ENCODE results near the gene OR1D2.
"Not testable (repeated sequence)": the region's sequence is repeated elsewhere in the genome, so short reads cannot be mapped to it uniquely, and the experiment has no call there.

OR1D2 gene, protein sequence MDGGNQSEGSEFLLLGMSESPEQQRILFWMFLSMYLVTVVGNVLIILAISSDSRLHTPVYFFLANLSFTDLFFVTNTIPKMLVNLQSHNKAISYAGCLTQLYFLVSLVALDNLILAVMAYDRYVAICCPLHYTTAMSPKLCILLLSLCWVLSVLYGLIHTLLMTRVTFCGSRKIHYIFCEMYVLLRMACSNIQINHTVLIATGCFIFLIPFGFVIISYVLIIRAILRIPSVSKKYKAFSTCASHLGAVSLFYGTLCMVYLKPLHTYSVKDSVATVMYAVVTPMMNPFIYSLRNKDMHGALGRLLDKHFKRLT

DNA sequence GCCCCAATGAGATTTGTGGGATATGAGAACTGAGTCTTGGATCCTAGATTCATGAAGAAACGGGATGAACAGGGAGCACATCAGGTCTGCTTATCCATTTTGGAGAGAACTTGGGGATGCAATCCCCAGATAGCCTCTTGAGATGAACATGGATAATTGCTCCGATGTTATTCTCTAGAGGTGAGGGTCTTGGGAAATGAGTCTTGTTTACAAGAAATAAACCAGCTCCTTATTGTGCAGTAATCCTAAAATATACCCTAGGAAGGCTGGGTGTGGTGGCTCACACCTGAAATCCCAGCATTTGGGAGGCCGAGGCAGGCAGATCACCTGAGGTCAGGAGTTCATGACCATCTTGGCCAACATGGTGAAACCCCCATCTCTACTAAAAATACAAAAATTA, at the start of gene OR1D2:
Gene OR1D2 (minus strand): TSS at position 101 of the 400 bp plus-strand sequence. CDS start 11,426 bp downstream, outside the sequence.
- DNase-seq (ENCODE audit: low read depth) = no peak

DNA sequence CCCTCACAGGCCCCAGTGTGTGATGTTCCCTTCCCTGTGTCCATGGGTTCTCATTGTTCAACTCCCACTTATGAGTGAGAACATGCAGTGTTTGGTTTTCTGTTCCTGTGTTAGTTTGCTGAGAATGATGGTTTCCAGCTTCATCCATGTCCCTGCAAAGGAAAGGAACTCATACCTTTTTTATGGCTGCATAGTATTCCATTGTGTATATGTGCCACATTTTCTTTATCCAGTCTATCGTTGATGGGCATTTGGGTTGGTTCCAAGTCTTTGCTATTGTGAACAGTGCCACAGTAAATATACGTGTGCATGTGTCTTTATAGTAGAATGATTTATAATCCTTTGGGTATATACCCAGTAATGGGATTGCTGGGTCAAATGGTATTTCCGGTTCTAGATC, 33.3 kb upstream of the OR1D2 start:
- DNase-seq (ENCODE audit: low read depth) = not testable (repeated sequence)

DNA sequence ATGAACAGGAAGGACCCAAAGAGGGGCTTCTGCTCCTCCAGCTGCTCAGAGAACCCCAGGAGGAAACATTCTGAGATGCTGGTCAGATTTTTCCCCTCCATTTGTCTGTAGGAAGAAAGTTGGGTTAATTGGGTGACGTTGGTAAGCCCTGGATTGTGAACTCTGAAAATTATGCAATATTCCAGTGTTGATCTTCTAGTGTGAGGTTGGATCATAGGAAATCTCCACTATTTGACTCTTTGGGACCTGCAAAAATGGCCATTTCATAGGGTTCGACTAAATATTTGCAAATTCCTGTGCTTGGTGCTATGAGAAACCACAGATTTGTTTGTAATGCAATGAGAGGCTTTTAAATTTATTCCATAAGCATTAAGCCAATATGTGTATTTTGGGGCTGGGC, 23.2 kb upstream of the OR1D2 start, which contains the start of gene OR1G1:
Gene OR1G1 (minus strand): TSS at position 101 of the 400 bp plus-strand sequence. CDS start 0 bp downstream, at position 101.
- no peak for DNase-seq (ENCODE audit: low read depth)

DNA sequence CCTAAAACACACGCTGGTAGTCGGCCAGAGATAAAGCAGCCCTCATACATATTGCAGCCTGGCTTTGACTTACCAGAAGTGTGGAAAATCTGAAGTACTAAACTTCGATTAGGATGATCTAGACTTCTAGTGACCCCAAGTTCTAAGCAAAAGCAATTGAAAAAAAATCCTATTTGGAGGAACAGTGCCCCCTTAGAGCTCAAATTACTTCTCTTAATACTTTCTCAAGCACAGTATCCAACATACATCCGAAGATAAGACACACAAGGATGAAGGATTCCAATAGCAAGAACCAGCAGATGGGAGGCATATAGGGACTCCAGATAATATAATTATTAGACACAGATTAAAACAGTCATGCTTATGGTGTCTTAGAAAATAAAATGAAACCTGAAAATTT, 30.4 kb downstream of the OR1D2 start:
- not testable (repeated sequence) for DNase-seq (ENCODE audit: low read depth)

DNA sequence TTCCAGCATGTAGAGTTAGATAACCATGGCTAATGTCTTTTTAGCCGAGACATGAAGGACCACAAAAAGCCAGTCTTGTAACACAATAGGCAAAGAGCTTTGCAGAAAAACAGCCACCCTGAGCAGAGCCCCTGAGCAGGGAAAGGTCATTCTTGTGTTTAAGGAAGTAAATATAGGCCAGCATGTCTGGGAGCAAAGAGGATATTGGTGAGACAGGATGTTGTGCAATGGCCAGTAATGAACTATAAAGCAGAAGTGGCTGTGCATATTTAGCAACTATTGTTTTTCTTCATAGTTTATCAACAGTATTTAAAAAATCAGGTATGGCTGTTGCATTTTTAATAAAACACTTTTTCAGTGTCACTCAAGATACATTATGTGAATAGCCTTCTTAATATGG, 39.0 kb downstream of the OR1D2 start:
- not testable (repeated sequence) for DNase-seq (ENCODE audit: low read depth)

DNA sequence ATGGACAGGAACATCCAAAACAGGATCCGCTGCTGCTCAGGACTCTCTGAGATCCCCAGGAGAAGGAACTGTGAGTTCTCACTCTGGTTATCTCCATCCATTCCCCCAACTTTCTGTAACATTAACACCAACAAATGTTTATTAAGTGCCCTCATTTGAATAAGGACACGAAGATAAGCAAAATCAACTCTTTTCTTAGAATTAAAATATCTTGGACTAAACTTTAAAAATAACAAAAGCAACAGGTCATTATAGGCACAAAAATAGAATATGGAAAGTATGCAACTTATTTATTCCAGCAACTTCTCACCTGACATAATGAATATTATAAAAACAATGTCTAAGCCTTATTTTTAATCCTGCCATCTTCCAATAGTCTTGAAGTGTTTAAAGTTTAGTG, 40.7 kb downstream of the OR1D2 start, which contains the start of gene OR1D5:
Gene OR1D5 (minus strand): TSS at position 101 of the 400 bp plus-strand sequence. CDS start 0 bp downstream, at position 101.
- DNase-seq (ENCODE audit: low read depth) = not testable (repeated sequence)

DNA sequence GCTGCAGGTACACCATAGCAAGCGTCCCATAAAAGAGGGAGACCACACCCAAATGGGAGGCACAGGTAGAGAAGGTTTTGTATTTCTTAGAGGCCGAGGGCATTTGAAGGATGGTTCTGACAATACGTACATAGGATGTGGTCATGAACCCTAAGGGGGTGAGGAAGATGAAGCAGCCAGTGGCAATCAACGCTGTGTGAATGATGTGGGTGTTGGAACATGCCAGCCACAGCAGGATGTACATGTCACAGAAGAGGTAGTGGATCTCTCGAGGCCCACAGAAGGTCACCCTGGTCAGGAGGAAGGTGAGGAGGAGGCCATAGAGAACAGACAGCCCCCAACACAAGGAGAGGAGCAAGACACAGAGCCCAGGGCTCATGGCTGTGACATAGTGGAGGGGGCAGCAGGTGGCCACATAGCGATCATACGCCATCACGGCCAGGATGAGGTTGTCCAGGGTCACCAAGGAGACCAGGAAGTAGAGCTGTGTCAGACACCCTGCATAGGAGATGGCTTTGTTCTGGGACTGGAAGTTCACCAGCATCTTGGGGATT, 41.3 kb downstream of the OR1D2 start:
- DNase-seq (ENCODE audit: low read depth) = not testable (repeated sequence)

DNA sequence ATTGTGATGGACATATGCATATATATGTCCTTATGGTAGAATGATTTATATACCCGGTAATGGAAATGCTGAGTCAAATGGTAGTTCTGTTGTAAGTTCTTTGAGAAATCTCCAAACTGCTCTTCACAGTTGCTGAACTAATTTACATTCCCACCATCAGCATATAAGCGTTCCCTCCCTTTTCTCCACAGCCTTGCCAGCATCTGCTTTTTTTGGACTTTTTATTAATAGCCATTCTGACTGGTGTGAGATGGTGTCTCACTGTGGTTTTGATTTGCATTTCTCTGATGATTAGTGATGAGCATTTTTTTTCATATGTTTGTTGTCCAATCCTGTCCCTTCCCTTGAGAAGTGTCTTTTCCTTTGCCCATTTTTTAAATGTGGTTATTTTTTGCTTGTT, 49.4 kb downstream of the OR1D2 start:
- not testable (repeated sequence) for DNase-seq (ENCODE audit: low read depth)

DNA sequence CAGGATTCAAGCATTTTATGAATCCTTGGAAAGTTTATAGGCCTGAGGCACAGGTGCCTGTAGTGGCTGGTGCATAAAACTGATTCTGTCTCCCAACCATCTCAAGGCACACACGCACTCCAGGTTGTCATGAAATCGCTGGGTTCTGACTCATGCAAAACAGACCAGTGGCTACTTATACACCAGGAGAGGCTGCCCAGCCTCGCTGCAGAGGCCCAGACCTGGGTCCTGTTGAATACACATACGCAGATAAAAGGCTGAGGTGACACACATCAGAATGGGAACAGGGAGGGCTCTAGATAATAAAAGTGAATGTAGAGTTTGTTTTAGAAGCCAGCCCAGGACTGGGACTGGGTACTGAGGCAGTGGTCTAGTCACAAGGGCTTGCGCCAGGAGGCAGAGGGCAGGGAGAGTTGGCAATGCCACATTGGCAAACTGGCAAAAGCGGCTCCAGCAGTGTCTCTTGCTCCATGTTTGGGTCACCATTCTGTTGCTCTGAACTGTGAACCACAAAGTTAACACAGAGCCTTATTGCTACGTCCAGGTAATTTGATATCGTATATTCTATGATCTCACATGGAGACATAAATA, 54.4 kb downstream of the OR1D2 start:
- DNase-seq (ENCODE audit: low read depth) = no peak

DNA sequence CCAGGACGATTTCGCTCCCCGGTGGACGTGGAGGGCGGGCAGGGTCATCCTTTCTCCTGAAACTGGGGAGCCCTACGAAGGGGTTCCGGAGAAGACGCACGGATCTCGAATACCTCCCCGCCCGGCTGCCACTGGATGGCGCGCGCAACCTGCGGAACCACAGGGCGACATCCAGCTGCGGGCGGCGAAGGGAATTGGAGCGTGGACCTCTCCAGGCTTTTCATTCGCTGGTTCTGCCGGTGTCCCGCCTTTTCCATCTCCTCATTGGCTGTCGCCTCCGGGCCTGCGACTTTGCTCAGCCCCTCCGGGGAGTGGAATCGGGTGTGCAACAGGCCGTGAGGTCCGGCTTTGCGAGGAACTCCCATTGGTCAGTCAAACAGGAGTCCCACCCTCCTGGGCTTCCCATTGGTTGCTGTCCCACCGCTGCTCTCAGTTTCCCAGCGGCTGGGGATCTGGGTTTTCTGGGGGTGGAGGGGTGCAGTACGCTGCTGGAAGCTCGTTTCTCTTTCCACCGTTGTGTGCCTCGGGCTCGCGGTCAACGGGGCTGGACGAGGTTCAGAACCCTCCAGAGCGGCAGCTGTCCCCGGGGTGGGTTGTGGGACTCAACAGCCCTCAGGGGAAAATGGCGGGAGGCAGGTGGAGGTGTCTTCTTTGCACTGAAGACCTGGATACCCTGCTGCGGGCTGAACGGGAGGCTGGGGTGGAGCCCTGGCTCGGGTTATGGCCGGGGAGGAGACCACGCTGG, 55.3 kb downstream of the OR1D2 start:
- peak; percentile 79 for DNase-seq (ENCODE audit: low read depth)

DNA sequence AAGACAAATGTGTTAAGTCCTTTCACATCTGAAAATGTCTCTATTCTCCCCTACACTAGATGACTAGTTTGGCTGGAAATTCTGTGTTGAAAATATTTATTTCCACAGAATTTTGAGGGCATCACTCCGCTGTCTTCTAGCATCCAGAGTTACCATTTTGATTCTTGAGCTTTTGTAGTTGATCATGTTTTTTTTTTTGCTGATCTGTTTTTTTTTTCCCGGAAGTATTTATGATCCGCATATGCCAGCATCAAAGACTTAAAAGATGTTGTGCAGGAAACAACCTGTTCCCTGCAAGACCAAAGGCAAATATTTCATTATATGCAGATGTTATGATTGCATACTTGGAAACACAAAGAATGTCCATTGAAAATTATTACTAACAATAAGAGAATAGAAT, 57.5 kb downstream of the OR1D2 start:
- DNase-seq (ENCODE audit: low read depth) = no peak

DNA sequence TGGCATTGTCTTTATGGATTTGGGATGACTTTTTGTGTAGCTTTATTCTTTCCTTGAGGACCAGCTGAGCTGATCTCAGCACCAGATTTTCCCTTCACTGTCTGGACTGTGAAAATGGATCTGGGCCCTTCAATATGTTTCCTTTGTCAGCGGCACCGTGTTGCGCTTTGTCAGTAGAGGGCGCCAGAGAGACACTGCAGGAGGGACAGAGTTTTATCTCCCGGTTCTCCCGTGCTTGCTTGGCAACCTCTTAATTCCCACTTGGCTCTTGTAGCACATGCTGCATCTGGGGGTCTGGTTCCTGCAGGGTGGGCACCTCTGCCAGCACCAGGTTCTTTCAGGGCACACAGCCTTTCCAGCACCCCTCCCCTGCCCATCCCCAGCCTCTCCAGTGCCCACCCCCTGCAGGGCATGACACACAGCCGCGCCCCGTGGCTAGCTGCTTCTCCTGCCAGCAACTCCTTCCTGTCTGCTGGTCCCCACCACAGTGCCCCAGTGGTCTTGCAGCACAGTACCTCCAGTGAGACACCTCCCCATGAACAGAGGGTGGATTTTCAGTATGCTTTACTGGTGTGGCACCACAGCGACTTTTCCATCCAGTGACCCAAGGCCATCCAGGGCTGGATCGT, 60.4 kb downstream of the OR1D2 start:
- DNase-seq (ENCODE audit: low read depth) = no peak

DNA sequence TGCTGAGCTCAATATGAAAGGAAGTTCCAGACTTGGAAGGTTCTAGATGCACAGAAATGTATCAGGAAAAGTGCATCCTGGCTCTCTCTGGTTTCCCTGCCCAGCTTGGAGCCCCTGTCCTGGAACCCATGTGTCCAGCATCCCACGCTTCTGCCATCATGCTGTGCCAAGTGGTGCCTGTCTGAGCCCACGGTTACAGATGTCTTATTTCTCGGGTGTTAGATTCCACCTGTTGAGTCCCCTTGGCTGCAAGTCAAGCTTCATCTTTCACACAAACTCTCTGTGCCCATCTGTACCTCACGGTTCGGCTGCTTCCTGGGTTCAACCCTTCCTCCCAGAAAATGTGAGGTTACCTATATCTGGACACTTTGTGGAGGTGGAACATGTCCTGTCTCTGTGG, 63.3 kb downstream of the OR1D2 start:
- DNase-seq (ENCODE audit: low read depth) = no peak

DNA sequence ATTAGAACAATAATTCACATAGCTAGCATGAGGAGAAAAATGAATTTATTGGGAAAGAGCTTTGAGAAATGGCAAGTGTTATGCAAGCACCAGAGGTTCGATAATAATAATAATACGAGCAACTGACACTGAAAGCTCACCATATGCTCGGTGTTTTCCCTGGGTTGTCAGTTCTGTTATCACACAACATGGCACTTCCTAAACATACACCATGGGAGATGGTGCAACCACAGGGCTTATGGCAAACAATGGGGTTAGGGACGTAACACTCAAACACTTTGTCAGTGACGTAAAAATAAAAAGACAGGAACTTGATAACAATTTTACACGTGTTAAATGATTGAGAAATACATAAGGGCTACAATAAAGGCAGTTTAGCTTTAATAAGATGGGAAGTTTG, 64.5 kb downstream of the OR1D2 start:
- no peak for DNase-seq (ENCODE audit: low read depth)

DNA sequence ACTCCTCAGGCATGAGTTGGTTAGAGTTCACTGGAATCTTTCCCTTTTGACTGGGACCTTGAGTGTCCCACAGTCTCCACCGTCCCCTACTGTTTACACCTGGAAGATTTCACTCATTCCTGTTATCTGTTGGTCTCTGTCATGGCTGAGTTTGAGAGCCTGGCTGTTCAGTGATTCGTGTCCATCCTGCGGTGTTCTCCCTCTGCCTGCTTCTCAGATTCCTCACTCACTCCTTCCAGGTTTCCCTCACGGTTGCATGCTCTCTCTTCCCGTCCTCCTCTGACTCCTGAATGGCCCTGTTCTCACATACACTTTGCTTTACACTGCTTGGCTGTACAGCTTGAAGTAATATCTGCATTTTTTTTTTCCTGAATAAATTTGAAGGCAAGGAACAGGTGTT, 65.3 kb downstream of the OR1D2 start:
- DNase-seq (ENCODE audit: low read depth) = no peak
